Left ventricle myocardium inferior (tissue), 1 donor: ENCODE measurements around the gene KIAA0232. TPM values are rescaled to one million over a fixed set of nuclear protein-coding genes. Genes with fewer than 3 reads are reported as not detected.
"Not testable (repeated sequence)": the region's sequence is repeated elsewhere in the genome, so short reads cannot be mapped to it uniquely, and the experiment has no call there.

Experiments
- DNase-seq: peaks from one replicate; pipeline ENCODE4 v3.0.0-alpha.2; 2020
- H3K27ac ChIP-seq: fragments of 200-600 bp; replicated peaks from 2 replicates; pipeline ENCODE4 v1.8.0; 2021
- H3K27me3 ChIP-seq: fragments of 200-600 bp; 2 replicates; pipeline ENCODE4 v1.8.0; 2021; ENCODE audit warnings: low read depth
- H3K36me3 ChIP-seq: fragments of 200-600 bp; 2 replicates; pipeline ENCODE4 v1.8.0; 2021
- H3K4me1 ChIP-seq: fragments of 200-600 bp; 2 replicates; pipeline ENCODE4 v1.8.0; 2021
- H3K4me3 ChIP-seq: fragments of 200-600 bp; 2 replicates; pipeline ENCODE4 v1.8.0; 2021; ENCODE audit warnings: mild to moderate bottlenecking, moderate library complexity
- H3K9me3 ChIP-seq: fragments of 200-600 bp; replicated peaks from 2 replicates; pipeline ENCODE4 v1.8.0; 2021
- intact Hi-C: fragments of 100-400 bp; cut with micrococcal nuclease; formaldehyde crosslinking; loops from one replicate; pipeline ENCODE4 v1.11.0; 2022
- total RNA-seq: library from RNA; stranded (reverse); fragmentation: NEBNext Ultra II Directional; extraction: Animal tissue kit (Norgen Biotek cat#: 25700); gene quantifications from one replicate; pipeline ENCODE4 v1.2.1, GENCODE V29; 2021
- TF ChIP-seq, protein P1 (sequence below): fragments of 200-600 bp; IDR thresholded peaks from 2 replicates; pipeline ENCODE4 v1.8.0; 2021; ENCODE audit warnings: antibody characterized with exemption, mild to moderate bottlenecking, borderline replicate concordance
- donor health status: DM: no; HTN: yes; CAD: no; lungs with severe emphysema.

The KIAA0232 gene
- total RNA-seq, 1 donor from 2014 or later: 82.5 TPM

DNA sequence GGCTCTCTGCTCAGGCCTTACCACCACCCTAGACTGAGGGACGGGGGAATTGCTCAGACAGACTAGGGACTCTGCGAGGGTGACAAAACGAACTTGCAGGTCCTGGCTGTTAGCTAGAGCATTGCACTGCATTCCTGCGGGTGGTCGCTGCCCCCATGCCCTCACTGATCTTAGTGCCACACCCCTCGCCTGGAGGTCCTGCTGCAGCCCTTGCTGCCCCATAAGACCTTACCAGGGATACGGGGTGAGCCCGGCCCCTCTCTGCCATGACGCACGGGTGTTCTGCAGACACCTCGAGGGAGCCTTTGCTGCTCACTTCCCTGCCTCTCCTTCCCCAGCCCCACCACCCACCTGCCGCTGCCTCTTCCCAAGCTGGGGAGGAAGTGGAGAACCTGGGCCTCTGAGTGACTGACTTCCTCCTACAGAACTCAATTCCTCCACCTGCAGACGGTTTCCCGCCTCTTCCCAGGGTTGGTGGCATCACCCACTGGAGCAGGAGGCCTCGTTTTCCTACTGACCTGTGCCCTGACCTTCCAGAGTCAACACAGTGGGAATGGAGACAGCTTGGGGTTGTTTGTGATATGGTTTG is 107.3 kb downstream of the KIAA0232 start:
- Histone ChIP-seq H3K9me3 (peaks cover 10% of the 10 kb centered on the region), H3K4me1 (peaks cover 60% of the 10 kb centered on the region), H3K4me3 (no peak overlapping the region), H3K36me3 (no peaks in the 10 kb centered on the region), H3K27ac (no peak overlapping the region), H3K27me3 (no peaks in the 10 kb centered on the region)
- TF ChIP-seq, protein P1, sequence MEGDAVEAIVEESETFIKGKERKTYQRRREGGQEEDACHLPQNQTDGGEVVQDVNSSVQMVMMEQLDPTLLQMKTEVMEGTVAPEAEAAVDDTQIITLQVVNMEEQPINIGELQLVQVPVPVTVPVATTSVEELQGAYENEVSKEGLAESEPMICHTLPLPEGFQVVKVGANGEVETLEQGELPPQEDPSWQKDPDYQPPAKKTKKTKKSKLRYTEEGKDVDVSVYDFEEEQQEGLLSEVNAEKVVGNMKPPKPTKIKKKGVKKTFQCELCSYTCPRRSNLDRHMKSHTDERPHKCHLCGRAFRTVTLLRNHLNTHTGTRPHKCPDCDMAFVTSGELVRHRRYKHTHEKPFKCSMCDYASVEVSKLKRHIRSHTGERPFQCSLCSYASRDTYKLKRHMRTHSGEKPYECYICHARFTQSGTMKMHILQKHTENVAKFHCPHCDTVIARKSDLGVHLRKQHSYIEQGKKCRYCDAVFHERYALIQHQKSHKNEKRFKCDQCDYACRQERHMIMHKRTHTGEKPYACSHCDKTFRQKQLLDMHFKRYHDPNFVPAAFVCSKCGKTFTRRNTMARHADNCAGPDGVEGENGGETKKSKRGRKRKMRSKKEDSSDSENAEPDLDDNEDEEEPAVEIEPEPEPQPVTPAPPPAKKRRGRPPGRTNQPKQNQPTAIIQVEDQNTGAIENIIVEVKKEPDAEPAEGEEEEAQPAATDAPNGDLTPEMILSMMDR: no peak
- intact Hi-C loops: no loop called here
- DNase-seq: no peak

DNA sequence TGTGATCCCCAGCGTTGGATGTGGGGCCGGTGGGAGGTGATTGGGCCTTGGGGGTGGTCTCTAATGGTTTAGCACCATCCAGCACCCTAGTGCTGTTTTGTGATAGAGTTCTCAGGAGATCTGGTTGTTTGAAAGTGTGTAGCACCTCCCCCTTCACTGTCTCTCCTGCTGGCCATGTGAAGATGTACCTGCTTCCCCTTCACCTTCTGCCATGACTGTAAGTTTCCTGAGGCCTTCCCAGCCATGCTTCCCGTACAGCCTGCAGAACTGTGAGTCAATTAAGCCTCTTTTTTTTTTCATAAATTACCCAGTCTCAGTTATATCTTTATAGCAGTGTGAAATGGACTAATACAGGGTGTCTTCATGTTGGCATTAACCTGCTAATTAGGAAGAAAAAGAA is 107.8 kb downstream of the KIAA0232 start:
- intact Hi-C loops: no loop called here

DNA sequence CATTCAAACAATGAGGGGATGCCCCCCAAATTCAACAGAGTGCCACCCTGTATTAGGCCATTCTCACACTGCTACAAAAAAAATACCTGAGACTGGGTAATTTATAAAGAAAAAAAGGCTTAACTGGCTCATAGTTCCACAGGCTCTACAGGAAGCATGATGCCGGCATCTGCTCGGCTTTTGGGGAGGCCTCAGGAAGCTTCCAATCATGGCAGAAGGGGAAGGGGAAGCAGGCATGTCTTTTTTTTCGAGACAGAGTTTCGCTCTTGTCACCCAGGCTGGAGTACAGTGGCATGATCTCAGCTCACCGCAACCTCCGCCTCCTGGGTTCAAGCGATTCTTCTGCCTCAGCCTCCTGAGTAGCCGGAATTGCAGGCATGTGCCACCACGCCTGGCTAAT is 108.4 kb downstream of the KIAA0232 start:
- DNase-seq, H3K27ac ChIP-seq, H3K4me3 ChIP-seq, H3K36me3 ChIP-seq, intact Hi-C loops, H3K27me3 ChIP-seq: not testable (repeated sequence)
- Histone ChIP-seq H3K4me1 (peaks cover 53% of the 10 kb centered on the region), H3K9me3 (peaks cover 10% of the 10 kb centered on the region)

More for the DNA sequence above, 107.8 kb downstream of the KIAA0232 start:
- DNase-seq: no peak
- no peaks in the 10 kb centered on the region for H3K36me3 ChIP-seq
- no peaks in the 10 kb centered on the region for H3K27me3 ChIP-seq
- peaks cover 10% of the 10 kb centered on the region for H3K9me3 ChIP-seq
- H3K27ac ChIP-seq: no peak overlapping the region
- TF ChIP-seq, protein P1: no peak
- H3K4me1 ChIP-seq: peaks cover 59% of the 10 kb centered on the region
- H3K4me3 ChIP-seq: no peak overlapping the region

DNA sequence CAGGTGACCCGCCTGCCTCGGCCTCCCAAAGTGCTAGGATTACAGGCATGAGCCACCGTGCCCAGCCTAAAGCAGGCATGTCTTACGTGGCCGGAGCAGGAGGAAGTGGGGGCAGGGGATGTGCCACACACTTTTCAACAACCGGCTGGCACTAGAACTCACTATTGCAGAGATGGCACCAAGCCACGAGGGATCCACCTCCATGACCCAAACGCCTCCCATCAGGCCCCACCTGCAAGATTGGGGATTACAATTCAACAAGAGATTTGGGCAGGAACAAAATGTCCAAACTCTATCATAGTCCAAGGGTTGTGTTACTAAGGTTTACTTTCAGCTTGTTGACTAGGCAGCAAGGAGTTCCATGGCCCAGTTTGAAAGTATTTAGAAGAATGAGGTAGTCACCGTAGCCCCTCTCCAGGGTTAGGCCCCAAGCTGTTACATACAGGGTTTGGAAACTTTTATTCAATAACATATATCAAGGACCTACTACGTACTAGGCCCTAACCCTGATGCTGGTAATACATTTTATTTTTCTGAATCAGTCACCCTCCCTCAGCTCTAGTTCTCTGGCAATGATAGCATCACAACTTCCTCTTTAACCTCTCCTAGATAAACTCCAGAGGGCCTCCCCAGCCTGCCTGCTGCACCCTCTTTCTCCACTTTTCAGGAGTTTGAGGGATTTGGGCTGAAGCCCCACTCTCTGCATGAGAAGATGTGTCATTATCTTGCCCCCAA is 109.1 kb downstream of the KIAA0232 start:
- intact Hi-C loops: no loop called here
- H3K27ac ChIP-seq: peak overlapping the region; percentile 43

DNA sequence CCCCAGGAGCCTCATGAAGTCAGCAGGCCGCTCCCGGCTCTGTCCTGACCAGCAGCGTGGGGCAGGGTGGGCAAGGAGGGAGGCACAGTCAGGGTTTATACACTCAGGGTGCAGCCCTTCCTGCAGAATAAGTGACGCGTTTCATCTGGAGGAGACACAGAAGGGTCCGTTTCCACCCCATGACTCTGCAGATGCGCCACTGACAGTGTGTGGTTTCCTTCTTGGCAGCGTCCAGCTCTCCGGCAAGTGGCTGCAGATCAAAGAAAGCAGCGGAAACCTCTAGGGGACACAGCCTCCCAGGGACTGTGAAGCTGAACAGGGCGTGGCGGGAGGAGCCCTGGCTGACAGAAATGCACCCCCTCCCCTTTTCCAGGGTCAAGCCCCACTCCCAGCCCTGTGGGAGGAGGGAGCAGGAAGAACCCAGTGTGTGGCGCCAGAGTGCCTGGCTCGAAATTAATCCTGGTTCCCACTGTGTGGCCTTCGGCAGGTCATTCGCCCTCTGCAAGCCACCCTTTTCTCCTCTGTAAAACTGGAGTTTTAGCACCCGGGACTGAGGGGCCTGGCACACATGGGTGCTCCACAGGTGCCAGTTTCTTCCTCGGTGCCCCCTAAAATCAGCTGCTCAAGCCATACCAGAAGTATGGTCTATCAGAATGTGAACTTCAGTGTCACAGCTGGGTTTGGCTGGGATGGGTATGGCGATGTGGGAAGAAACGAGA is 109.8 kb downstream of the KIAA0232 start:
- DNase-seq: peak; percentile 45
- TF ChIP-seq, protein P1: peak; percentile 17
- intact Hi-C loops: no loop called here
- Histone ChIP-seq H3K36me3 (no peaks in the 10 kb centered on the region), H3K4me3 (peak overlapping the region; percentile 40), H3K27me3 (no peaks in the 10 kb centered on the region), H3K9me3 (peaks cover 10% of the 10 kb centered on the region), H3K27ac (peak overlapping the region; percentile 43), H3K4me1 (peaks cover 40% of the 10 kb centered on the region)

More for the DNA sequence above, 109.1 kb downstream of the KIAA0232 start:
- peak overlapping the region; percentile 40 for H3K4me3 ChIP-seq
- H3K36me3 ChIP-seq: no peaks in the 10 kb centered on the region
- H3K27me3 ChIP-seq: no peaks in the 10 kb centered on the region
- DNase-seq: no peak
- peaks cover 46% of the 10 kb centered on the region for H3K4me1 ChIP-seq
- H3K9me3 ChIP-seq: peaks cover 10% of the 10 kb centered on the region
- TF ChIP-seq, protein P1: no peak

DNA sequence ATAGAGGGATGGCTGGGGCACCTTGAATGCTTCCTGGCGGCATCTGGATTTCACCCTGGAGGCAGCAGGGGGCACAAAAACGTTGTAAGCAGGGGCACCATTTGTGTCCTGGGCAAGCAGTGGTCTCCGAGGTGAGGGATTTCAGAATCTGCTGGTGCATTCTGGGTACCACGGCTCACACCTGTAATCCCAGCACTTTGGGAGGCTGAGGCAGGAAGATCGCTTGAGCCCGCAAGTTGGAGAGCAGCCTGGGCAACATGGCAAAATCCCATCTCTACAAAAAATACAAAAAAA is 110.3 kb downstream of the KIAA0232 start:
- H3K36me3 ChIP-seq: no peaks in the 10 kb centered on the region
- H3K4me3 ChIP-seq: no peak overlapping the region
- peak overlapping the region; percentile 43 for H3K27ac ChIP-seq
- H3K27me3 ChIP-seq: no peaks in the 10 kb centered on the region
- intact Hi-C loops: no loop called here
- DNase-seq: no peak
- peaks cover 35% of the 10 kb centered on the region for H3K4me1 ChIP-seq
- H3K9me3 ChIP-seq: peaks cover 10% of the 10 kb centered on the region
- TF ChIP-seq, protein P1: no peak
